Measurements from ENCODE around the gene SEMA3G. TPM values are rescaled to one million over a fixed set of nuclear protein-coding genes. Genes with fewer than 3 reads are reported as not detected.

Gene SEMA3G
- total and polyA plus RNA-seq, 2 experiments from 2014 or later, result 0.47 to 2.5 TPM

DNA sequence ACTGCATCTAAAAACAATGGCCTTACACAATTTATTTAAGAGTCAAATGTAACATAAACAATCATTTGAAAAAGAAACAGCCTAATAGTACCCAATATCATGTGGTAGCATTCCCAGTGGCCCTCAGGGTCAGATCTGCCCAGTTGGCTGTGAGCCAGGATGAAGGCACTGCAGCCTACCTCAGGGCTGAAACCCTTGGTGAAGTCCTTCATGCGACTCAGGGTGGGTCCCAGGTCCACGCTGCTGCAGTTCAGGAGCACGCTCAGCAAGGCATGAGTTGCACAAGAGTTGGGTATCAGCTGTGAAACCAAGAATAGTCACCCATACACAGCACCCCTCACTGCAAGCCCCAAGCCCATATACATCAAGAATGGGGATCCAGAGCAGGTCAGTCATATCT is 37.1 kb downstream of the SEMA3G start (continued):
- TF ChIP-seq ETS1 (IDR thresholded peaks at IDR 0.05) (no peak), NANOG (IDR thresholded peaks at IDR 0.05; ENCODE audit: borderline replicate concordance) (no peak)

DNA sequence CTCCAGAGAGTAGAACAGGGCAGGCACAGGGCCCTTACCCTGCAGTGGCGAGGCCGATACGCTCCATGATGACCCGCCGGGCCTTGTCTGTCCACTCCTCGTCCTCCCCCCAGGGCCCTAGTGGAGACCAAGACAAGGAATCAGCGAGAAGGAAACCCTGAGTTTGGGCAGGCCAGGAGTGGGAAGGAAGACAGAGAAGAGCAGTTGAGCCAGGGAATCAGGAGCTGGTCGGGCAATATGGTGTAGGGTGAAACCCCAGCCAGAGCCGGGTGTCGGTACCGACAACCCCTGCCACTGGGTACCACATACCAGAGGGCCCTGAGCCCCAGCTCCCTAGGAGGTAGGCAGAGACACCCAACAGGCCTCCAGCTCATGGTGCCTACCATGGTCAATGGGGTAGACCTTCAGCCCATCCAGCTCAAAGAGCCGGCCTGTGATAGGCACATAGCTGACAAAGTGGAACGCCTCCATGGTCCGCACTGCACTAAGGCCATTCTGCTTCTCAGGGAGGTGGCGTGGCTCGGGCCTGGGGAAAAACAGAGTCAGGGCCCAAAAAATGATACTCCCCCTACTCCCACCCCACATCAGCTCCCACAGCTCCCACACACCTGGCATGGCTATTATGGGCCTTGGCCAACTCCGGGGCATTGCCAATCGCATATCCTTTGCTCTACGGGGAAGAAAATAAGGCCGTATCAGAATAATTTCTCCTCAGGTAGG is 38.0 kb downstream of the SEMA3G start:
- no peaks in the 10 kb centered on the region; the same call in 1 of the 2 replicates for H4K20me1 ChIP-seq (replicated peaks; ENCODE audit: insufficient read depth)
- H2AFZ ChIP-seq, result no peak overlapping the region
- H3K36me3 ChIP-seq (ENCODE audit: insufficient read depth), result peaks cover 3% of the 10 kb centered on the region; the same call in 1 of the 2 replicates
- no peak overlapping the region for H3K27ac ChIP-seq (ENCODE audit: low read depth)
- ATAC-seq (no peak), DNase-seq (ENCODE audit: low spot score) (no peak)
- H3K27me3 Mint-ChIP-seq (ENCODE audit: insufficient read depth, low read depth, poor library complexity), result peaks cover 7% of the 10 kb centered on the region
- H3K27ac Mint-ChIP-seq, result no peak overlapping the region
- no peak overlapping the region for H3K4me3 ChIP-seq
- no peaks in the 10 kb centered on the region for H3K27me3 ChIP-seq (ENCODE audit: insufficient read depth)
- H3K4me2 ChIP-seq, result no peak overlapping the region
- H3K9me2 ChIP-seq (ENCODE audit: insufficient read depth), result no peaks in the 10 kb centered on the region
- H3K4me1 ChIP-seq (ENCODE audit: insufficient read depth), result peaks cover 13% of the 10 kb centered on the region; the same call in 1 of the 2 replicates
- peaks cover 9% of the 10 kb centered on the region for H3F3A ChIP-seq (replicated peaks; ENCODE audit: low read depth)
- peaks cover 53% of the 10 kb centered on the region for H3K36me3 Mint-ChIP-seq (ENCODE audit: low read depth)
- peaks cover 17% of the 10 kb centered on the region for H3K79me2 ChIP-seq (replicated peaks; ENCODE audit: insufficient read depth)
- peaks cover 15% of the 10 kb centered on the region for H3K4me1 Mint-ChIP-seq
- no peak overlapping the region for H3K4me3 Mint-ChIP-seq
- no peaks in the 10 kb centered on the region for H3K9me3 Mint-ChIP-seq
- TF ChIP-seq NANOG (IDR thresholded peaks at IDR 0.05; ENCODE audit: borderline replicate concordance), result no peak
- no peak for TF ChIP-seq ZNF114 (CRISPR knock-in tag; IDR thresholded peaks at IDR 0.05)
- no peak for TF ChIP-seq CREB1 (CRISPR knock-in tag; IDR thresholded peaks at IDR 0.05; ENCODE audit: low read depth)
- TF ChIP-seq EZH2phosphoT487 (IDR thresholded peaks at IDR 0.05; ENCODE audit: unreplicated experiment), result no peak
- no peak for TF ChIP-seq POLR2AphosphoS5 (IDR thresholded peaks at IDR 0.05; ENCODE audit: low read depth)
- TF ChIP-seq ZNF331 (CRISPR knock-in tag; IDR thresholded peaks at IDR 0.05; ENCODE audit: low read depth), result no peak
- TF ChIP-seq, protein P1, sequence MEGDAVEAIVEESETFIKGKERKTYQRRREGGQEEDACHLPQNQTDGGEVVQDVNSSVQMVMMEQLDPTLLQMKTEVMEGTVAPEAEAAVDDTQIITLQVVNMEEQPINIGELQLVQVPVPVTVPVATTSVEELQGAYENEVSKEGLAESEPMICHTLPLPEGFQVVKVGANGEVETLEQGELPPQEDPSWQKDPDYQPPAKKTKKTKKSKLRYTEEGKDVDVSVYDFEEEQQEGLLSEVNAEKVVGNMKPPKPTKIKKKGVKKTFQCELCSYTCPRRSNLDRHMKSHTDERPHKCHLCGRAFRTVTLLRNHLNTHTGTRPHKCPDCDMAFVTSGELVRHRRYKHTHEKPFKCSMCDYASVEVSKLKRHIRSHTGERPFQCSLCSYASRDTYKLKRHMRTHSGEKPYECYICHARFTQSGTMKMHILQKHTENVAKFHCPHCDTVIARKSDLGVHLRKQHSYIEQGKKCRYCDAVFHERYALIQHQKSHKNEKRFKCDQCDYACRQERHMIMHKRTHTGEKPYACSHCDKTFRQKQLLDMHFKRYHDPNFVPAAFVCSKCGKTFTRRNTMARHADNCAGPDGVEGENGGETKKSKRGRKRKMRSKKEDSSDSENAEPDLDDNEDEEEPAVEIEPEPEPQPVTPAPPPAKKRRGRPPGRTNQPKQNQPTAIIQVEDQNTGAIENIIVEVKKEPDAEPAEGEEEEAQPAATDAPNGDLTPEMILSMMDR (conservative IDR thresholded peaks at IDR 0.05; ENCODE audit: low read depth in 2 of 2), result no peak
- no peak for TF ChIP-seq ETS1 (IDR thresholded peaks at IDR 0.05)
- TF ChIP-seq STAT1 (IDR thresholded peaks at IDR 0.05; ENCODE audit: unreplicated experiment), result no peak
- no peak for TF ChIP-seq EZH2 (IDR thresholded peaks at IDR 0.05; ENCODE audit: low read depth, unreplicated experiment)
- TF ChIP-seq JUNB (IDR thresholded peaks at IDR 0.05; ENCODE audit: unreplicated experiment), result no peak
- TF ChIP-seq ZNF462 (CRISPR knock-in tag; IDR thresholded peaks at IDR 0.05), result no peak

Data from GM23338 (cell line).